Hematopoietic multipotent progenitor cell (in vitro differentiated cells): ENCODE results near the gene RAB8B. TPM values are rescaled to one million over a fixed set of nuclear protein-coding genes. Genes with fewer than 3 reads are reported as not detected.

Source experiments
- DNase-seq, 3 donors: peaks; one replicate each; pipeline ENCODE4 v3.0.0-alpha.2; 2011 to 2015; ENCODE audit warnings: low read depth in 2 of 3, low spot score in 2 of 3
- total RNA-seq: library from RNA; depleted of rRNA; stranded (reverse); fragments of >200 nt; gene quantifications from one replicate; pipeline ENCODE4 v1.2.3, GENCODE V29; 2012

The RAB8B gene
- total RNA-seq, result 14.0 TPM

DNA sequence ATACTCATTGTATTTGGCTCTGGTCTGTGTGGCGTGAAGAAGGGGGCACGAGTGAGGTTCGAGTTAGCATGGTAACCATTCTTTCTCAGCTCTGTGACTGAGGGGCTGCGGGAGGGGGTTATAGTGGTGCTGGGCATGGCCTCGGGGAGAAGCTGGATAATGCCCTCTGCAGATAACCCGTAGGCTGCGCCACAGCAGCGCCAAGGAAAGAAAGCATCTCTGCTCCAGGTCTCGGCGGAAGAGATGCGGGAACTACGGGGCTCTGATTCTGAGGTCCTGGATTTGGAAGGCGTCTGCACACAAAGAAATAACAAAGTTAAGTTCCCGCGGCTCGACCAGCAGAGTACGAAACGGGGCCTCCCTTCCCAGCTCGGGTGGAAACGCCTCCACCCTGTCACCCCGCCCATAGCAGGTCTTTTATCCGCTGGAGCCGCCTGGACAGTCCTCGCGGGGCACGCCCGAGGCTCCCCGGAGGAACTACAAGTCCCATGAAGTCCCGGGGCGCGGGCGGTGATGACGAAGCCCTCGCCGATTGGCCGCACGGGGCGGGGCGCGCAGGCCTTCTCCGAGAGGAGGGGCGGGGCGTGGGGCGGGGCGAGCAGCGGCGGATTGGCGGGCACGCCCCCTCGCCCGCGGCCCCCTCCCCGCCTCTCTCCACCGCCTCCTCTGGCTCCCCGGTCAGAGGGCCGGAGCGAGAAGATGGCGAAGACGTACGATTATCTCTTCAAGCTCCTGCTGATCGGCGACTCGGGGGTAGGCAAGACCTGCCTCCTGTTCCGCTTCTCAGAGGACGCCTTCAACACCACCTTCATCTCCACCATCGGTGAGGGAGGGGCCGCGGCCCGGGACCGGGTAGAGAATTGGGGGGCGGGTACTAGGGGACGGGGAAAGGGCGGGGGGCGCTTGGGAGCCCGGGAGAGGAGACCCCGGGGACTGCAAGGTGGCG lies at the start of gene RAB8B:
RAB8B (plus strand) TSS at position 681 of the 946 bp plus-strand sequence; CDS start at position 700, 19 bp downstream.
- peak; percentile 85 to 96 (median 94) for DNase-seq

- no peak for DNase-seq
These were observed 48.5 kb upstream of the RAB8B start for GRCh38 chr15:63140936-63141335.

- DNase-seq, result no peak
These were observed 44.0 kb upstream of the RAB8B start for GRCh38 chr15:63145426-63145825.

DNA sequence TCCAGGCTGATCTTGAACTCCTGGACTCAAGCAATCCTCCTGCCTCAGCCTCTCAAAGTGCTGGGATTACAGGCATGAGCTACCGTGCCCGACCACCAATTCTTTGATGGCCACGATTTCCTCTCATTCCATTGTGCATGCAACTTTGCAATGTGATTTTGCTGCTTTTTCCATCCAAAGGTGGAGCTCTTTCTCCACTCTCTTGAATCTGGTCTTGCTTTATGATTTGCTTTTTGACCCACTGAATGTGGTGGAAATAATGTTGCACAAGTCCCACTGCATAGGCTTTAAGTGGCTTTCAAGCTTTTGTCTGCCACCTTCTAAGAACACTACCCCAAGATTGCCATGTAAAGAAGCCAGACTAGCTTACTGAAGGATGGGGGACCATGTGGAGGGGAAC lies 42.7 kb upstream of the RAB8B start:
- DNase-seq, result peak in 1 of 3 donors; percentile 34

- DNase-seq, result no peak
These were observed 37.7 kb upstream of the RAB8B start for GRCh38 chr15:63151665-63152064.

GRCh38 chr15:63155486-63155885 lies 33.9 kb upstream of the RAB8B start:
- DNase-seq, result no peak

DNA sequence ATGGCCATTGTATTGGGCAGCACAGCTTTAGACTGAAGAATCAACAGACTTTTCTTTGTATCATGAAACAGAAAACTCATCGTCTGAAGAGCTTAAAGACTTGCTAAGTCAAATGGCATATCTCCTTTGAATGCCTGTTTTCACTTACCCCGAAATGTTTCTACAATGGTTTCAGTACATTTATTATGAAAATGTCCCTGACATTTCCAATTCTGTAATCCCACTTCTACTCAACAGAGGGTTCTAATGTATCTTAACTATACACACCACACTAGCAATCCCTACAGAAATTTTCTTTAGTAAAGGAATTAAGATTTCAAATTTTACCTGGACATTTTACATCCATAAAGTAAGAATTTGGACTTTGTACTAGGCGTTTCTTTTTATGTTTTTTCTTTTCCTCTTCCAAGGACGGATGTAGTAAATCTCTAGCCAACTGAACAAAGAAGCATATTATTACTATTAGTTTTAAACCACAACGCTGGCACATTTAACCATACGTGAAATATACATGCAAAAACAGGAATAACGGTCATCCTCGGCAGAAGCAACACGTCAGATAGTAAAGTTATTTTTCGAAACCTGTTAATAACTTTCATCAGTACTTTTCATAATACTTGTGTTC lies 33.2 kb upstream of the RAB8B start:
- no peak for DNase-seq

GRCh38 chr15:63156755-63157117 lies 32.7 kb upstream of the RAB8B start:
- DNase-seq, result peak in 1 of 3 donors; percentile 19

DNA sequence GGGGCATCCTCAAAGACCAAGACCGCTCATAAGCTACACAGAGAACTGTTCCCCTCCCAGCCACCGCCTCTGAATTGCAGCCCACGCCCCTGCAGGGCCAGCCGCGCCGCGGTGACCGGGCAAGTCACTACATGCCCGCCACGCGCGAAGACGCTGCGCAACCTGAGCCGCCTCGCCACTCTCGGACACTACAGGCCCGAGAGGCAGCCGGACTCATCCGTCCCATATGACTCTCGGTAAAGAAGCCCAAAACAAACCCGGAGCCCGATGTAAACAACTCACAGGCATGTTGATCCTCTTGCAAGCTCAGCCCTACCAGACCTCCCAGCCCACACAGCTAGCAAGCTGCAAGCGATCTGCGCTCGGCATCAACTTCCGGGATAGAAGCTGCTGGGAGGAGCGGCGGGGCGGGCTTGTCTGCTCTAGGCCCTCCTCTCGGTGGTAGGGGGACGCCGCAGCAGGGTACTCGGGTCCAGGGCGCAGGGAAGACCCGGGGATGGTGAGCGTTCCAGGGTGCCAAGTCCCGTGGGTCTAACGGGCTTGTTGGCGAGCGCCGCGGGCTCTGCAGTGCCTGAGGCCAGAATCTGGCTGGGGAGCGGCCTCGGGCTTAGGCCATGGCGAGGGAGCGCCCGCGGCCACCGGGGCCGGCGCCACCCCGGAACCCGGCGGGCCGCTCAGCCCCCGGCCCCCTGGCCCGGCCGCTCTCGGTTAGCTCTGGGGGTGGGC lies 32.1 kb upstream of the RAB8B start, which contains the start of gene RPS27L:
RPS27L (minus strand) TSS at position 360 of the 726 bp plus-strand sequence; CDS start at position 288, 72 bp downstream.
- peak; percentile 68 to 94 (median 90) for DNase-seq

- DNase-seq, result peak in 2 of 3 donors; percentile 65 to 72
These were observed 31.4 kb upstream of the RAB8B start for GRCh38 chr15:63157891-63158431.

GRCh38 chr15:63160638-63161037 lies 28.8 kb upstream of the RAB8B start:
- DNase-seq, result no peak

- DNase-seq, result no peak
These were observed 26.2 kb upstream of the RAB8B start for GRCh38 chr15:63163217-63163616.

GRCh38 chr15:63165166-63165859 lies 24.1 kb upstream of the RAB8B start:
- no peak for DNase-seq

- peak in 1 of 3 donors; percentile 58 for DNase-seq
These were observed 23.2 kb upstream of the RAB8B start for GRCh38 chr15:63166219-63166618.

DNA sequence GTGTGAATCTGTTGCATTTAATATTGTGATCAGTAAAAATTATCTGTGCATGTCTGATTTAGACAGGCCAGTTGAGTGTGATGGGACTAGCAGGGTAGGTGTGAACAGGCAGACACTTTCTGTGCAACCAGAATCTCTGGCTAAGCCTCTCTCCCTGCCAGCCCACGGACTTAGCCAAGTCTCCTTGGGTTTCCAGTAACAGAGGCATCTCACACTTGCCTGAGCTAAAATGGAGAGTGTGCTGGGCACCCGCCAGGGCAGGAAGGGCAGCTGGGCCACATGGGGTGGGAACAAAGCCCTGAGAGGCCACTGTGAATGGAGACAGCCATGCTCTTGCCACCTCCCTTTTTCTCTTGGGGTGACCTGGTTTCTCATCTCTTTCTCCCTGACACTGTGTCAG lies 19.6 kb upstream of the RAB8B start:
- DNase-seq, result no peak

DNA sequence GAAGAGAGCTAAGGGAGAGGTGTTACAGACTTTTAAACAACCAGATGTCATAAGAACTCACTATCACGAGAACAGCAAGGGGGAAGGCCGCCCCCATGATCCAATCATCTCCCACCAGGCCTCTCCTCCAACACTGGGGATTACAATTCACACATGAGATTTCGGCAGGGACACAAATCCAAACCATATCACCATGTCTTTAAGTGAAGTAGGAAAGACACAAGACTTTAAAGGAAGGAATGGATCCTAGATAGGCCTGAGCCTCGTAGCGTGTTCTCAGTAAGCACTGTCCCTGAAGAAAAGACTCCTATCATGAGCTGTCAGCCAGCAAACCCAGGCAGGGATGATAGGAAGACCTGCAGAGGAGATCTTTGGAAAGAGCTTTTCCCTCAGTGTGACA lies 17.0 kb upstream of the RAB8B start:
- DNase-seq, result no peak

GRCh38 chr15:63172851-63173451 lies 16.5 kb upstream of the RAB8B start:
- no peak for DNase-seq

DNA sequence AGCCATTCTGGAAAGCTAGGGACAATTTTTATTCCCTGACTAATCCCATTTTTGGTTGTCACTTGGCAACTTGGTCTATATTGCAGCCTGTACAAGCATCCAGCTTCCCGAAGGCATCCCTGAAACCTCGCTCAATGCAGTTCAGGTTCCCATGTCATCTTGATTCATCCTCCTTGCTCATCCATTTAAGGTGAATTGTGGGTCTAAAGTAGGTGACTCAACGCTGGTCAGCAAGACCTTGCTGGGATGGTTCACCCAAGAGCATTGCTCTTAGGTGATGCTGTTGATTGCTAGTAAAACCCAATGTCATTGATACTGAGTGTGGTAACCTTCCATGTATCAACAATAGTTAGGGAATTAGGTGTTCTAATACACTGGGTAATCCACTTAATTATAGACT lies 13.1 kb upstream of the RAB8B start:
- DNase-seq, result no peak

GRCh38 chr15:63178034-63178433 lies 11.4 kb upstream of the RAB8B start:
- DNase-seq, result no peak

- DNase-seq, result no peak
These were observed 8.7 kb upstream of the RAB8B start for GRCh38 chr15:63180746-63181145.
